Coronary artery (tissue), 2 donors: ENCODE data around the gene MED31.

ENCODE experiments used
- DNase-seq: peaks from one replicate; pipeline ENCODE4 v3.0.0-alpha.2; 2017; ENCODE audit warnings: low spot score
- H3K27ac ChIP-seq, 2 donors: fragments of 200-600 bp; sonication (generic); one replicate each; pipeline ENCODE4 v1.5.1; 2016 to 2019
- H3K4me3 ChIP-seq: fragments of 200-600 bp; sonication (generic); 2 replicates; pipeline ENCODE4 v1.5.1; 2016; ENCODE audit warnings: mild to moderate bottlenecking, moderate library complexity
- TF ChIP-seq, protein P1 (sequence below): fragments of 200-600 bp; sonication (generic); IDR thresholded peaks from one replicate; pipeline ENCODE4 v1.5.1; 2019; ENCODE audit warnings: antibody characterized with exemption

MED31 gene

DNA sequence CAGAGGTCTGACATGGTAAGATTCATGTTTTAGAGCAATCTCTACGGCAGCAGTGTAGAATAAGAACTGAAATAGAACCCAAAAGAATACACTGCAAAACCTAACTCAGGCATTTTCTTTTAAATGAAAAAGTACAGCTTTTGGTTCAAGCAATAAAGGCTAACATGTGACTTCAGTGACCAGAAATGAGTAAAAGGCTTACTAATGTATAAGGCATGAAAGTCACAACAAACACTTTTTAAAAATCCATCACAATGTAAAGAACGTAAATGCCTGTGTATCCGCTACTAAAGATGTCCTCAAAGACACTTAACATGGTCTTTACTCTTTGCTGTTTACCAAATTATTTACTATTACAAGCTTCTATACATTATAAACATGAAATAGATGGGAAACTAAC lies 27.5 kb downstream of the MED31 start:
- no peak for DNase-seq
- Histone ChIP-seq H3K4me3 (no peak overlapping the region), H3K27ac (no peak overlapping the region)
- TF ChIP-seq, protein P1, sequence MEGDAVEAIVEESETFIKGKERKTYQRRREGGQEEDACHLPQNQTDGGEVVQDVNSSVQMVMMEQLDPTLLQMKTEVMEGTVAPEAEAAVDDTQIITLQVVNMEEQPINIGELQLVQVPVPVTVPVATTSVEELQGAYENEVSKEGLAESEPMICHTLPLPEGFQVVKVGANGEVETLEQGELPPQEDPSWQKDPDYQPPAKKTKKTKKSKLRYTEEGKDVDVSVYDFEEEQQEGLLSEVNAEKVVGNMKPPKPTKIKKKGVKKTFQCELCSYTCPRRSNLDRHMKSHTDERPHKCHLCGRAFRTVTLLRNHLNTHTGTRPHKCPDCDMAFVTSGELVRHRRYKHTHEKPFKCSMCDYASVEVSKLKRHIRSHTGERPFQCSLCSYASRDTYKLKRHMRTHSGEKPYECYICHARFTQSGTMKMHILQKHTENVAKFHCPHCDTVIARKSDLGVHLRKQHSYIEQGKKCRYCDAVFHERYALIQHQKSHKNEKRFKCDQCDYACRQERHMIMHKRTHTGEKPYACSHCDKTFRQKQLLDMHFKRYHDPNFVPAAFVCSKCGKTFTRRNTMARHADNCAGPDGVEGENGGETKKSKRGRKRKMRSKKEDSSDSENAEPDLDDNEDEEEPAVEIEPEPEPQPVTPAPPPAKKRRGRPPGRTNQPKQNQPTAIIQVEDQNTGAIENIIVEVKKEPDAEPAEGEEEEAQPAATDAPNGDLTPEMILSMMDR: no peak

DNA sequence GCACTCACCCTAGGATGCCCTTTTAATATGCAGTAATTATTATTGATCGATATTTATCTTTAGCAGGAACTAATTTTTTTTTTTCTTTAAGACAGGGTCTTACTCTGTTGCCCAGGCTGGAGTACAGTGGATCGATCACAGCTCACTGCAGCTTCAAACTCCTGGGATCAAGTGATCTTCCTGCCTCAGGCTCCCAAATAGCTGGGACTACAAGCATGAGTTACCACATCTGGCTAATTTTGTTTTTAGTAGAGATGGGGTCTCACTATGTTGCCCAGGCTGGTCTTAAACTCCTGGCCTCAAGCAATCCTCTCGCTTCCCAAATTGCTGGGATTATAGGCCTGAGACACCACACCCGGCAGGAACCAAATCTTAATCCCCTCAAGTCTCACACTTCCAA lies 40.2 kb downstream of the MED31 start:
- H3K27ac ChIP-seq: no peak overlapping the region
- no peak for DNase-seq
- TF ChIP-seq, protein P1: no peak
- H3K4me3 ChIP-seq: no peak overlapping the region

DNA sequence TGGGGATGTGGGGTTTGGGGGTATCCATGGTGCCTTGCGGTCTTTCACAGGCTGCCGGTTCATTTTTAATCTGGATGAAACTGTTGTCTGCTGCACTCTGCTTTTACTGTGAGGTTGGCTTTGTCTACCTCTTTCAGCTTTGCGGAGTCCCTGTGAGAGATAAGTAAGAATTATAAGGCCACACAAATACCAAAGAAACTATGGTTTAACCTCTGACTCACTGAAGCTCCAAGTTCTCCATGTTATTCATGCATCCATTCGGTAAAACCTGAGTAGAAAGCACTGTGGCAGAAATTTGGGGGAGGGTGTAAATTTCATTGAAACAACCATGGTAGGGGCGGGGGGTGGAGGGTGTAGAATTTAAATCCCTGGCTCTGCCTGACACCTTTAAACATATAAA lies 41.4 kb downstream of the MED31 start:
- TF ChIP-seq, protein P1: no peak
- DNase-seq: no peak
- H3K4me3 ChIP-seq: no peak overlapping the region
- no peak overlapping the region for H3K27ac ChIP-seq

DNA sequence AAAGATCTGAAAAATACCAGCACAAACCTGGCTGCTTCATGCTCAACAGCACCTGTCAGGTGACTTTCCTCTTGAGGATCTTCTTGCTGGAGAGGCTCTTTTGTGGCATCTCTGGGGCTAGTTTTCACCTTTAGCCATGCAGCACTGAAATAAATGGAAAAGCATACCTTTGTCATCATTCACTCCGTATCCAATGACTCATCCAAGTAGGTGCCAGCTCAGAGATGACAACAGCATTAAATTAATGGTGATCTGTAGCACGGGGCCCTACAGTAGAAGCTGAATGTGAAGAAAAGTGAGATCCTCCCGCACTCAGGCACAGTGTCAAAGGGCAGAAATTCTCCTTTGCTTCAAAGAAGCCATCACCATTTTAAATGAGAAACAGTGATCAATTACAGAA lies 43.1 kb downstream of the MED31 start:
- H3K27ac ChIP-seq: no peak overlapping the region
- DNase-seq: no peak
- H3K4me3 ChIP-seq: no peak overlapping the region
- TF ChIP-seq, protein P1: no peak

DNA sequence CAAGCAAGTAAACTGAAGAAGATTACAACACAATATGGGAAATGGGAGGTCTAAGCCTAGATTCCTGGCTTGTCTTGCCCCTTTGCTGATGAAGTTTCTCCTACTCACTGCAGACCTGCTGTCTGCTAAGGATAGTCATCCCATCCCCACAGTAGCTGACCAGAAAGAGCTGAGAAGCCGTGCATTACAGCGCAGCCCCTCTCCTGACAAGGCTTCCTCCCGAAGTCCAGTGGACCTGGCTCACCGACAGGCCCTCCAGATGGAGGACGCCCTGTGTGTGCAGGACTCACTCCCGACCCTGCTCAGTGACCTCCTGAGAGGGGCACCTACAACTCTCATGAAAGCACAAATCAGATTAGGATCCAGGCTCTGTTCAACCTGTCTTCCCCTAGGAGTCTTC lies 46.3 kb downstream of the MED31 start:
- TF ChIP-seq, protein P1: no peak
- H3K27ac ChIP-seq: no peak overlapping the region
- no peak for DNase-seq
- no peak overlapping the region for H3K4me3 ChIP-seq

DNA sequence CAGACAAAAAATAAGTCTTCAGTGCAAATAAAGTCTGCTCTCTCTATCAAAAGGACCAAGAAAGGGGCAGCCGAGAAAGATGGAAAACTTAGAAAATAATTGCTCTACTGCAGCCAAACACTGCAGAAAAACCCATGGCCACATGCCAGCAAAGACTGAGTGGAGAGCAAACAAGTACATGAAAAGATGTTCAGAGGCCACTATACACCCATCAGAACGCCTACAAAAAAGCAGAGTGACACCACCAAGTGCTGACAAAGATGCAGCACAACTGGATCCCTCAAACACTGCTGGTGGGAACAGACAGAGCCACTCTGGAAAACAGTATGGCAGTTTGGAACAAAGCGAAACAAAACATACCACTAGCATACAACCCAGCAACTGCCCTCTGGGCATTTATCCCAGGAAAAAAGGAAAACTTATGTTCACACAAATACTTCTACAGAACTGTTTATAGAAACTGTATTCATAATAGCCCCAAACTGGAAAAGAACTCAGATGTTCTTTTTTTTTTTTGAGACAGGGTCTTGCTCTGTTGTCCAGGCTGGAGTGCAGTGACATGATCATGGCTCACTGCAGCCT lies 47.6 kb downstream of the MED31 start:
- no peak for DNase-seq

DNA sequence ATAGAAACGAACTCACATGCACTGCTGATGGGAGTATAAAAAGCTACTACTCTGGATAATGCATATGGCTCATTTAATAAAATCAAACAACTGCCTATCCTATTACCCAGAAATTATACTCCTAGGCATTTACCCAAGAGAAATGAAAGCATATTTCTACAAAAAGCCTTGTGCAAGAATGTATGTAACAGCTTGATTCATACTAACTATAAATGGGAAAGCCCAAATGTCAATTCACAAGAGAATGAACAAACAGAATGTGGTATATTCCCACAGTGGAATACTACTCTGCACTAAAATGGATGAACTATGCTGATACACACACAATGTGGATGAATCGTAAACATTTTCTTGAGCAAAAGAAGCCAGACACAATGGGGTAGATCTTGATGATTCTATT lies 49.3 kb downstream of the MED31 start:
- H3K27ac ChIP-seq: no peak overlapping the region
- H3K4me3 ChIP-seq: no peak overlapping the region
- TF ChIP-seq, protein P1: no peak
- DNase-seq: no peak

More for the DNA sequence above, 47.6 kb downstream of the MED31 start:
- TF ChIP-seq, protein P1: no peak
- Histone ChIP-seq H3K4me3 (no peak overlapping the region), H3K27ac (no peak overlapping the region)
